Gastrocnemius medialis (tissue), 4 donors: ENCODE results near the gene CHRNA4.

Experiments
- POLR2A ChIP-seq, 2 donors: fragments of 450-650 bp; IDR thresholded peaks; one replicate each; pipeline ENCODE4 v1.6.1; 2017; ENCODE audit warnings: antibody characterized with exemption in 2 of 2, mild to moderate bottlenecking in 2 of 2, moderate library complexity in 2 of 2
- TF ChIP-seq, protein P1 (sequence below), 5 experiments: fragments of 450-650 bp in 3 of 5; fragments of 200-600 bp in 2 of 5; sonication (generic) in 2 of 5; IDR thresholded peaks in 4 of 5; conservative IDR thresholded peaks in 1 of 5; 1 replicate in 4 of 5; 2 replicates in 1 of 5; pipeline ENCODE4 v1.5.1; 2016 to 2019; ENCODE audit warnings: antibody characterized with exemption in 5 of 5, mild to moderate bottlenecking in 3 of 5, moderate library complexity in 3 of 5

DNA sequence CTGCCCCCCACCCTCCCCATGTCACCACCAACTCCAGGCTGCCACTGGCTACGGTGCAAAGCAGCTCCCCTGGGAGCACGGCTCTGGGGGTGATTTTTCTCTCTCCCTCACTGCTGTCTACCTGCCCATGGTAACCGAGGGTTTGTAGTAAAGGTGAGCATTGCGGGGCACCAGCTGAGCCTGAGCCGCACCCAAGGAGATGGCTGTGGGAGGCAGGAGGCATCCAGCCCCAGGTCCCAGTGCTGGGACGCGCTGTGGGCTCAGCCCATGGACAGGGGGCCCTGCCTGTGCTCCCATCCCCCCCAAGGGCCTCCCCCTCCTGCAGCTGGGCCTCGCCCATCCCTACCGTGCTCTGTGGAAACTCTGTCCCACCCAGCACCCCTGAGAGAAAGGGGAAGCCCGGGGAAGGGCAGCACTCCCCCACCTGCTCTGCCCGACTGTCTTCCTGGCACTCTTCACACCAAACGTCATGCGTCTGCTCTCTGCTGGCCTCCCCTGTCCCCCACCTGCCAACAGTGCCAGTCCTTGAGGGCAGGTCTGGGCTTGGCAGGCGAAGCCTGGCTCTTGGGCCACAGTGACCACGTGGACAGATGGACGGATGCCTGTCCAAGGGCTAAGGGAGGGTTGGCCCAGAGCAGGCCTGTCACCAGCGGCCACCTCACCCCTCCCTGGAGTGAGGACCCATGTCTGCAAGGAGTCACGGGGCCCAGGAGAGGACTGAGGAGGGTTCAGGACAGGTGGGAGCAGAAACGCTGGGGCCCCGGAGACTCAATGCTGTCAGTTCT lies 3.8 kb upstream of the CHRNA4 start:
- TF ChIP-seq, protein P1, sequence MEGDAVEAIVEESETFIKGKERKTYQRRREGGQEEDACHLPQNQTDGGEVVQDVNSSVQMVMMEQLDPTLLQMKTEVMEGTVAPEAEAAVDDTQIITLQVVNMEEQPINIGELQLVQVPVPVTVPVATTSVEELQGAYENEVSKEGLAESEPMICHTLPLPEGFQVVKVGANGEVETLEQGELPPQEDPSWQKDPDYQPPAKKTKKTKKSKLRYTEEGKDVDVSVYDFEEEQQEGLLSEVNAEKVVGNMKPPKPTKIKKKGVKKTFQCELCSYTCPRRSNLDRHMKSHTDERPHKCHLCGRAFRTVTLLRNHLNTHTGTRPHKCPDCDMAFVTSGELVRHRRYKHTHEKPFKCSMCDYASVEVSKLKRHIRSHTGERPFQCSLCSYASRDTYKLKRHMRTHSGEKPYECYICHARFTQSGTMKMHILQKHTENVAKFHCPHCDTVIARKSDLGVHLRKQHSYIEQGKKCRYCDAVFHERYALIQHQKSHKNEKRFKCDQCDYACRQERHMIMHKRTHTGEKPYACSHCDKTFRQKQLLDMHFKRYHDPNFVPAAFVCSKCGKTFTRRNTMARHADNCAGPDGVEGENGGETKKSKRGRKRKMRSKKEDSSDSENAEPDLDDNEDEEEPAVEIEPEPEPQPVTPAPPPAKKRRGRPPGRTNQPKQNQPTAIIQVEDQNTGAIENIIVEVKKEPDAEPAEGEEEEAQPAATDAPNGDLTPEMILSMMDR (IDR thresholded peaks at IDR 0.05 in 4 of 5, conservative IDR thresholded peaks at IDR 0.05 in 1 of 5) = no peak
- no peak for TF ChIP-seq POLR2A (IDR thresholded peaks at IDR 0.05)
